ENCODE measurements around the gene GIPR.
"Not testable (repeated sequence)": the region's sequence is repeated elsewhere in the genome, so short reads cannot be mapped to it uniquely, and the experiment has no call there.

The GIPR gene

GRCh38 chr19:45667620-45668341 lies at the start of gene GIPR:
Gene GIPR (plus strand): TSS chr19:45668221. CDS start chr19:45669521, 1,300 bp downstream.
- DNase-seq = peak; percentile 52

- DNase-seq = no peak
Observed at GRCh38 chr19:45621389-45621788, 46.6 kb upstream of the GIPR start.

- no peak for DNase-seq
Observed at GRCh38 chr19:45621976-45622503, 46.0 kb upstream of the GIPR start.

- DNase-seq = no peak
Observed at GRCh38 chr19:45623984-45624383, 44.0 kb upstream of the GIPR start.

- not testable (repeated sequence) for DNase-seq
Observed at GRCh38 chr19:45628219-45628618, 39.8 kb upstream of the GIPR start.

GRCh38 chr19:45629704-45630103 lies 38.3 kb upstream of the GIPR start:
- DNase-seq = no peak

- DNase-seq = no peak
Observed at GRCh38 chr19:45630463-45630862, 37.6 kb upstream of the GIPR start.

- peak; percentile 17 for DNase-seq
Observed at GRCh38 chr19:45632468-45633196, 35.4 kb upstream of the GIPR start.

GRCh38 chr19:45636275-45636674 lies 31.7 kb upstream of the GIPR start:
- DNase-seq = no peak

GRCh38 chr19:45636902-45637301 lies 31.1 kb upstream of the GIPR start:
- no peak for DNase-seq

- no peak for DNase-seq
Observed at GRCh38 chr19:45637890-45638667, 29.9 kb upstream of the GIPR start.

GRCh38 chr19:45638930-45639729 lies 28.9 kb upstream of the GIPR start, which contains the start of gene EML2:
Gene EML2 (minus strand): TSS chr19:45639397. CDS start chr19:45639376, 21 bp downstream.
- peak; percentile 37 for DNase-seq

GRCh38 chr19:45640849-45641273 lies 27.2 kb upstream of the GIPR start:
- no peak for DNase-seq

- DNase-seq = peak; percentile 88
Observed at GRCh38 chr19:45641274-45642105, 26.5 kb upstream of the GIPR start.

GRCh38 chr19:45643024-45643926 lies 24.7 kb upstream of the GIPR start:
- DNase-seq = peak; percentile 88

- DNase-seq = no peak
Observed at GRCh38 chr19:45643927-45644771, 23.9 kb upstream of the GIPR start.

- no peak for DNase-seq
Observed at GRCh38 chr19:45645068-45645630, 22.9 kb upstream of the GIPR start.

GRCh38 chr19:45645631-45646344 lies 22.2 kb upstream of the GIPR start:
- DNase-seq = peak; percentile 82

Data from CD4-positive, alpha-beta T cell treated with Interferon gamma for 1 hour (primary cell).